ENCODE data around the gene PITPNM3. TPM values are rescaled to one million over a fixed set of nuclear protein-coding genes. Genes with fewer than 3 reads are reported as not detected.

PITPNM3 gene
- total RNA-seq, 1 donor from 2014 or later: 1.1 TPM

- DNase-seq (ENCODE audit: low spot score): peak; percentile 16
Observed at GRCh38 chr17:6526362-6527152, 29.8 kb downstream of the PITPNM3 start.

- no peak for DNase-seq (ENCODE audit: low spot score)
Observed at GRCh38 chr17:6525731-6526130, 30.6 kb downstream of the PITPNM3 start.

GRCh38 chr17:6525141-6525540 is 31.2 kb downstream of the PITPNM3 start:
- peak; percentile 49 for DNase-seq (ENCODE audit: low spot score)

GRCh38 chr17:6524520-6524919 is 31.8 kb downstream of the PITPNM3 start:
- DNase-seq (ENCODE audit: low spot score): no peak

GRCh38 chr17:6523809-6524355 is 32.5 kb downstream of the PITPNM3 start:
- DNase-seq (ENCODE audit: low spot score): peak; percentile 57

GRCh38 chr17:6523330-6523729 is 33.0 kb downstream of the PITPNM3 start:
- DNase-seq (ENCODE audit: low spot score): peak; percentile 37

GRCh38 chr17:6521586-6521985 is 34.8 kb downstream of the PITPNM3 start:
- DNase-seq (ENCODE audit: low spot score): peak; percentile 43

GRCh38 chr17:6517062-6517461 is 39.3 kb downstream of the PITPNM3 start:
- no peak for DNase-seq (ENCODE audit: low spot score)

- no peak for DNase-seq (ENCODE audit: low spot score)
Observed at GRCh38 chr17:6514371-6514770, 42.0 kb downstream of the PITPNM3 start.

- no peak for DNase-seq (ENCODE audit: low spot score)
Observed at GRCh38 chr17:6512552-6512951, 43.8 kb downstream of the PITPNM3 start.

GRCh38 chr17:6510321-6510977 is 45.9 kb downstream of the PITPNM3 start:
- peak; percentile 62 for DNase-seq (ENCODE audit: low spot score)

GRCh38 chr17:6509921-6510320 is 46.4 kb downstream of the PITPNM3 start:
- no peak for DNase-seq (ENCODE audit: low spot score)

- DNase-seq (ENCODE audit: low spot score): peak; percentile 67
Observed at GRCh38 chr17:6509031-6509771, 47.2 kb downstream of the PITPNM3 start.

- peak; percentile 74 for DNase-seq (ENCODE audit: low spot score)
Observed at GRCh38 chr17:6508519-6509030, 47.8 kb downstream of the PITPNM3 start.

GRCh38 chr17:6508016-6508415 is 48.3 kb downstream of the PITPNM3 start:
- no peak for DNase-seq (ENCODE audit: low spot score)

- no peak for DNase-seq (ENCODE audit: low spot score)
Observed at GRCh38 chr17:6507535-6507934, 48.8 kb downstream of the PITPNM3 start.

GRCh38 chr17:6506679-6507231 is 49.6 kb downstream of the PITPNM3 start:
- peak; percentile 75 for DNase-seq (ENCODE audit: low spot score)

GRCh38 chr17:6505425-6506142 is 50.8 kb downstream of the PITPNM3 start:
- DNase-seq (ENCODE audit: low spot score): peak; percentile 74

- DNase-seq (ENCODE audit: low spot score): peak; percentile 68
Observed at GRCh38 chr17:6503641-6504195, 52.6 kb downstream of the PITPNM3 start.

GRCh38 chr17:6502871-6503509 is 53.4 kb downstream of the PITPNM3 start:
- peak; percentile 62 for DNase-seq (ENCODE audit: low spot score)
